GM18870 (cell line): Measurements from ENCODE around the gene SHANK1.
"Not testable (repeated sequence)": the region's sequence is repeated elsewhere in the genome, so short reads cannot be mapped to it uniquely, and the experiment has no call there.

Experiments
- ATAC-seq: cut with Tn5 transposase; IDR thresholded peaks from one replicate; pipeline ENCODE4 v1.9.1; 2021; ENCODE audit warnings: moderate library complexity; ENCODE audit not compliant: unreplicated experiment

SHANK1 gene

DNA sequence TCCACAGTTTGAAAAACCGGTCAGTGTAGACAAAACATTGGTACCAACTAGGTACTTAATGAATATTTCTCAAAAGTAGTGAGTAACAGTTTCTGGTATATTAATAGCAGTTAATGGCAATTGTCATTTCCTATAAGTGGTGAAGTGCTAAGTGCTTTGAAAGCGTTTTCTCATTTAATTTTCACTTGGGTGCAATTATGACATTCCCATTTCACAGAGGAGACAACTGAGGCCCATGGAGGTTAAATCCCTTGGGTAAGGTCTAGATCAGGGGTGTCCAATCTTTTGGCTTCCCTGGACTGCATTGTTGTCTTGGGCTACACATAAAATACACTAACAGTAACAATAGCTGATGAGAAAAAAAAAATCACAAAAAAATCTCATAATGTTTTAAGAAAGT is 79.2 kb downstream of the SHANK1 start:
- no peak for ATAC-seq

DNA sequence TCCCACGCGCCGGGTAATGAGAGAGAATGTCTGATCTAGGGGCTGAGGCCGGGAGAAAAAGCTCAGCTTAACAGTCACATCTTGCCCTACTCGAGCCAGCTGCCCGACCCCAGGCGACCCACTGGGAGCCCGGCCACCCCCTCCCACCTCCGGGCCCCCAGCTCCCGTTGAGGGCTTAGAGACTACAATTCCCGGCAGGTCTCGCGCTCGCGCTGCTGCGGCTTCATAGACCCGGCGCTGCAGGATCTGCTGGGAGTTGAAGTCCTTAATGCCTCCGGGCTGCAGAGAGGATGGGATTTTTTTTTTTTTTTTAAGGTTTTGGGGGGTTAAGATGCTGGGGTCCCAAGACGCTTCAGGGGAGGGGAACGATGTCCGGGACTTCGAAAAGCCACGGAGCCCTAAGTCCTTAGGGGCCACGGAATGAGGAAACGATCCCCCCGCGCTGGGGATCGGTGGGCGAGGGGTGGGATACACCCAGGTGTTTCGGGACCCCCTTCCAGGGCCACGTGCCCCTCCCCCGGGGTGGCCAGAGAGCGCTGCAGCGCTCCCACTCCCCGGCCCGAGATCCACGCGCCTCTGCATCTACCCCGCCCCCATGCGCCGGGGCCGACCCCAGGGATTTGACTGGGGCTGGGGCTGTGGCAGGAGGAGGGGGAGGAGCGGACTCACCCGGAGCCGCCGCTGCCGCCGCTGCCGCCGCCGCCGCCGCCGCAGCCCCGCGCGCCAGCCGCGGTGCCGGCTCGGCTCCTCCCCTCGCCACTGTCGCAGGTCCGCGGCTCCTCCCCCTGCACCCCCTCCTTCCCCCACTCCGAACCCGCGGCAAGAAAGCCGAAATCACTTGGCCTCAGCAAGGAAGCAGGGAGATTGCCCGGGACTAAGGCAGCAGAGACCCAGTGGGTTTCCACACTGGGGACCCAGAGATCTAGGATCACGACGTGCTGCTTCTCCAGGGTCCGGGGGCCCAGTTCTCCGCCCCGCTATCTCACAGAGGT is 80.2 kb downstream of the SHANK1 start, which contains the start of gene SYT3:
SYT3 (minus strand) TSS at position 761 of the 992 bp plus-strand sequence. CDS start 2,470 bp downstream, outside the sequence.
- ATAC-seq, result no peak

DNA sequence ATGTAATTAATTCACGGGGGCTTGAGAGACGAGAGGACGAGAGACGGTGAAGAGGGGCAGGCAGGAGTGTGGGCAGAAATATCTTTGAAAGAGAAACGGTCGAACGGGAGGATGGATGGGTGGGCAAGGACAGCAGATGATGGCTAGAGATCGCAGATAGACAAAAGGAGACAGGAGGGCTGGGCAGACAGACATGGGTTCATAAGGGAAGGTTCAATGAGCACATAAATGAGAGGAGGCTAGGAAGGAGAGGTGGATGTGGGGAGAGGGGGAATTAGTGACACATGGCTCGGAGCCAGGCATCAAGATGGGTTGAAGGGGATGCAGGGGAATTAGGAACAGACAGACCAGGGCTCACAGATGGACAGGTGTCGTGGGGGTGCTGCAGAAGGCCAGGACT is 81.0 kb downstream of the SHANK1 start:
- ATAC-seq, result no peak

DNA sequence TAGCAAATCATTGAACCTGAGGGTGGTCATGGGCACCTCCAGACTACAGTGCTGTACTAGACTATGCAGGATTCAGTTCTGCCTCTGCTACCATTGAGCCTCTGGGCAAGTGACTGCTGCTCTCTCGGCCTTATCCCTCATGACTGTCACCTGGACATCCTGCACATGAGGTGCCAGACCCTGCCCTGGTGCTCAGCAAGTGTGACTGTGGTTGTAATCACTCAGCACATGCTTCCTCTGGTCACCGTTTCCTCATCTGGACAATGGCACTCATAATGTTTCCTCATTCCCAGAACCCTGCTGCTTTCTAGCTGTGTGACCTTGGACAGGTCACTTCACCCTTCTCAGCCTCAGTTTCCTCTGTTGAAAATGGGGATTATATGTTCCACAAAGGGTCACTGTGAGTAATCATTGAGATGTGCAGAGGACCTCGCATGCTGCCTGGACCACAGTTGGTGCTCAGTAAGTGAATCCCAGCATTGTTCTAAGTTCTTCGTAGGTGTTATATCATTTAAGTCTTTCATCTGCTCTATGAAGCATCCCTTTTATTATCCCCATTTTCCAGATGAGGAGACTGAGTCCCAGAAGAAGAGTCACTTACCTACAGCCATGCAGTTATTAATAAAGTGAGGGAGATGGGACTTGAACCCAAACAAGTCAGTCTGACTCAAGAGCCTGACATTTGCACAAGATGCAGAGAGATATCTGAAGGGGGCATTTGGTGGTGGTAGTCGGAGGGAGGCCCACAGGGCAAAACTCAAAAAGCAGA is 83.1 kb downstream of the SHANK1 start:
- no peak for ATAC-seq

DNA sequence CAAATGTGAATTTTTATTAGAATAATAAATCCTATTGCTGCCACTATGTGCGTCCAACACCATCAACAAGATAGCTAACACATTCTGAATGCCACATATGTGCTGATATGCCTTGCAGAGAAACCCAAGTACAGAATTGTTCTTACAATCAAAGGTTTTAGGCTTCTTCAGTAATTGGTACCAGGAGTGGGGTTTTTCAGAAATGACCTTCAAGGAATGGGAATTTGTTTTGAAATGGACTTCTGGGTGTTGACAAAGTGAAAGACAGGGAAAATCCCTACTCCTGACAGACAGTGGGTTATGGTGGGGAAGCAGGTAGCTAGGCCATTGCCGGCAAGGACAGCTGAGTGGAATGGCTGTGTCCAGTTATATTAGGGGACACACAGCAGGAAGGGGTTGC is 85.6 kb downstream of the SHANK1 start:
- ATAC-seq, result no peak

DNA sequence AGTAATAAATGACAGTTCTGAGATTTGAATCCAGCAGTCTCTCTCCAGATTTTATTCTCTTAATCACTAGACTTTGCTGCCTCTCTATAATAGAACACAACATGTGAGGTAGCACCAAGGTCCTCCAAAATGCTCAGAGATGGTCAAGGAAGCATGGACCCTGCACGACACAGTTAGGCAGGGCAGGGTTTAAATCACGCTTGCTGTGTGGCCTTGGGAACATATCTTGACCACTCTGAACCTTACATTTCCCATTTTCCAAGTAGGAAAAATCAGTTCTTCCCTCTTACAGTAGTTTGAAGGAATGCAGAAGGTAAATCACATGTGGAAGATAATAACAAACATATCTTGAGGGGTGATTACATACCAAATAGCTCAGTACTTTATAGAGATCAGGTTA is 86.2 kb downstream of the SHANK1 start:
- no peak for ATAC-seq

DNA sequence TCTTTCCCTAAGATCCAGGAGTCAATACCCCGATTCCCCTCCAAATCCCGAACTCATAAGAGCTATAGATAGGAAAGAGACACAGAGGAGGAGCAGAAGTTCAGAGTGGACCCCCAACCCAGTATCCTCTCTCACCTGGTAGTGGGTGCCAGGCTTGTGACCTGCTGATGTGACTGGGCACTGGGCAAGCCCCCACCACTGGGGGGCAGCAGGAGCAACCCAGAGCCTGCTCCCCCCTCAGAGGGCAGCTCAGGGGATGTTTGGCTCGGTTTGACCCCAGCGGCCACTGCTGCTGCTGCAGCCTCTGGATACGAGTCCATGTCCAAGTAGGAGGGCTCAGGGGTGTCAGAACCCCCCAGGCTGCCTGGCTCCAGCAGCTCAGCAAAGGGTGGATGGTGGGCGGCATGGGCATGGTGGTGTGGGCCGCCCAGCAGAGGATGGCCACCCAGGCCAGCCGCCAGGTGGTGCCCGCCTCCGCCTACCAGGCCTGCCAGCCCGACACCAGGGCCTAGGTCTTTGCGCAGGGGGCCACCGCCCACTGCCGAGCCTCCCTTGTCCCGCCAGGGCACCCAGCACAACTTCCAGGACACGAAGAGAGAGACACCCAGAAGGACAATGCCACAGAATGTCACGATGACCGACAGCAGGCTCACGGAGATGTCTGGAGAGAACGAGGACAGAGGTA is 87.3 kb downstream of the SHANK1 start:
- no peak for ATAC-seq

DNA sequence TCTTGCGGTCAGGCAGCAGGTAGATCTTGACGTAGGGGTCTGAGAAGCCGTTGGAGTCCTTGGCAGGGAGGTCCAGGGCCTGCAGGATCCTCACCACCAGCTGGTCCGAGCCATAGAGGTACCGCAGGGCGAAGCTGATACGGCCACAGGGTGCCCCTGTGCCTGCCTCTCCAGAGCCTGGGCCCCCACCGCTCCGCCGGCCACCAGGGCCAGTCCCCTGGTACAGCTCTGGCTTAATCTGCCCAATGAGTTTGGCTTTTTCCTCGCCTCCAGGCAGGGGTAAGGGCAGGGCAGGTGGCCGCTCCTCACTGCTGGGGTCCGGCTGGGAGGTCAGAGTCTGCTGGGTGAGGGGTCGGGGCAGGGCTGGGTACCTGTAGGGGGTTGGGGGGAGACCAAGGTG is 89.8 kb downstream of the SHANK1 start:
- ATAC-seq, result no peak

DNA sequence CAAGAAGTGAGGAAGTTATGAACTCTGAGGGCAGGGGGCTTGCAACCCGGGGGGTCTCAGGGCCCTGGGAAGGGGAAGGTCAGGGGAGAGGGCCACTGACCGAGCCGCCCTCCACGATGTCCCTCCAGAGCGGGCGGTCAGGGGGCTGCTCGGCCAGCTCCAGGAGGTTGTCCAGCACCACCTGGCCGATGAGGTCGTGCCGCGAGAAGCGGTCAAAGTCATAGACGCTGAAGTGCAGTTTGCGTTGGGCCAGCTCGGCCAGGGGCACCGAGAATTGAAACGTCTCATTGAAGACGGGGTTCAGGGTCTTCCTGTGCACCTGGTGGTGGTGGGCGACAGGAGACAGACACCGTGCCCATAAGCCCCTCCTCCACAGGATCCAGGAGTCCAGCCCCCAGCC is 90.4 kb downstream of the SHANK1 start:
- ATAC-seq, result no peak

DNA sequence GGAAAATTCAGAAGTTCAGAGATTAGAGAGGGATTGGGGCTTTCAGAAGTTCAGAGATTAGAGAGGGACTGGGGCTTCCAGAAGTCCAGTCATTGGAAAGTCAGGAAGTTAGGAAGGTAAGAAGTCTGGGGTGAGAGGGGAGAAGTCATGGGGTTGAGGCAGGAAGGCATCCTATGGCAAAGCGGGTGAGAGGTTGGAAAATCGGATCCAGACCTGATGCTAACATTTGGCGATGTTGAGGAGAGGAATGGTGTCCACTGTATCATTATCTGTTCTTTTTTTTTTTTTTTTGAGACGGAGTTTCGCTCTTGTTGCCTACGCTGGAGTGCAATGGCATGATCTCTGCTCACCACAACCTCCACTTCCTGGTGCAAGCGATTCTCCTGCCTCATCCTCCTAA is 91.1 kb downstream of the SHANK1 start:
- ATAC-seq, result no peak

DNA sequence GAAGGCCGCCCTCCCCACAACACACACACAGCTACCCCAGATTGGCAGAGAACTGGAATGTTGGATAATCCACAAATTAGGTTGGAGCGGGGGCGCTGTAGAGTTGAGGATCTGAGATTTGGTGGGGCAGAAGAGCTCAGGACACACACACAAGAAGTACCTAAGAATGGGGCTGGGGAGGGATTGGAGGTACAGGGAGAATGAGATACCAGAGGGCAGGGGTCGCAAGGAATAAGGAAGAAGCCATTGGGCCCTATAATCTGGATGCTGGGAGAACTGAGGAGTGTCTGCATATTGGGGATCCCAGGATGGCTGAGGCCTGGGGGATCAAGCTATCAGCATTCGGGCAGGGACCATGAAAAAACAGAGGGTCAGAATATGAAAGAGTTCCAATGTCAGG is 91.5 kb downstream of the SHANK1 start:
- ATAC-seq, result no peak

DNA sequence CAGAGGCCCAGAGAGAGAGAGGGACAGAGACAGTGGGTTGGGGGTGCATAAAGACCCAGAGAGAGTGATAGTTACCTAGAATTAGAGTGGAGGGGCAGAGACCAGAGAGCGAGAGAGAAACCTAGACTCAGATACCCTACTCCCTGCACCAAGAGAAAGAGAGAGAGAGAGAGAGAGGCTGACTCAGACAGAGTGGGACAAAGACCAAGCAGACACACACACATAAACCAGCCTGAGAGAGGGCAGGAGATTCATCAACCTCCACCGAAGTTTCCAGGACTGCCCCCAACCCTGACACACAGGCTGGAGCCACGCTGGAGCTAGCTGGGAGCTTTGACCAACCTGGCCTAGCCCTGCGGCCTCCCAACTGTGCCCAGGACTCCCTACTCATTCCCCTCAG is 92.8 kb downstream of the SHANK1 start:
- ATAC-seq, result no peak

DNA sequence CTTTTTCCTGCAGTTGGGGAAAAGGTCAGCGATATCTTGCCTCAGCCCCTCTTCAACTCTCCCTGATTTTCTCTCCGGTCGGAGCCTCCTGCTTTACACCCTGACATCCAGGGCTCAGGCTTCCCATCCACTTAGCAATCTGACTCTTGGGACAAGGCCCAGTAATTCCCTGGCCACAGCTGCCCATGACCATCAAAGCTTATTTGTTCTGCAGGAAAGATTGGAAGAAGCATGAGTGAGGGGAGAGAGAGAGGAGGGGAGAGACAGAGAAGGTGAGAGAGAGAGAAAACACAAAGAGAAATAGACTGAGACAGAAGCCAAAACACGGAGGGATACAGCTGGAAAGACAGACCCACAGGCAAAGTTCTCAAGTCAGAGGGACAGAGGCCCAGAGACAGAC is 93.6 kb downstream of the SHANK1 start:
- no peak for ATAC-seq

DNA sequence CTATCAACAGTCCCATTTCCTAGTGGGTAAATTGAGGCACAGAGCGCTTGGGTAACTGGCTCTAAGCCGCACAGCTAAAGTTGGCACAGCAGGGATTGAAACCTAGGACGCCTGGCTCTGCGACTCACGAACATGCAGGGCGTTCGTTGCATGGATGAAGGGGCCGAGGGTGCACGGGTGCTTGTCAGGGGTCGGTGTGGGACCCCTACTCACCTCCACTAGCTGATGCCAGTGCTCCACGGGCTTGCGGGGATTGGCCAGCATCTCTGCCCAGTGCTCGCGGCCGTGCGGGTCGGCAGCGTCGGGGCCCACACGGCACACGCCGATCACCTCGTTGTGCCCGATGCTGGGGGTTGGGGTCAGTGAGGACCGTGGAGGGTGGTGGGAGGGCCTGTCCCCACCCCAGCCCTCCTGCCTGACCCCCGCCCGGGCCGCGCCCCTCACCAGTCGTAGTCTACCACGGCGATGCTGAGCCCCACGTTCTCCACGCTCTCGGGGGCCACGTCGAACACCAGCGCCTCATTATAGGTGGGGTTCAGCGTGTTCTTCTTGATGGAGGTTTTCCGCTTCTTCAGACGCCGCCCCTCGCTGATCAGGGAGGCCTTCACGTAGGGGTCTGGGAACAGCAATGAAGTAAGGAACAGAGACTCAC is 94.5 kb downstream of the SHANK1 start:
- no peak for ATAC-seq

DNA sequence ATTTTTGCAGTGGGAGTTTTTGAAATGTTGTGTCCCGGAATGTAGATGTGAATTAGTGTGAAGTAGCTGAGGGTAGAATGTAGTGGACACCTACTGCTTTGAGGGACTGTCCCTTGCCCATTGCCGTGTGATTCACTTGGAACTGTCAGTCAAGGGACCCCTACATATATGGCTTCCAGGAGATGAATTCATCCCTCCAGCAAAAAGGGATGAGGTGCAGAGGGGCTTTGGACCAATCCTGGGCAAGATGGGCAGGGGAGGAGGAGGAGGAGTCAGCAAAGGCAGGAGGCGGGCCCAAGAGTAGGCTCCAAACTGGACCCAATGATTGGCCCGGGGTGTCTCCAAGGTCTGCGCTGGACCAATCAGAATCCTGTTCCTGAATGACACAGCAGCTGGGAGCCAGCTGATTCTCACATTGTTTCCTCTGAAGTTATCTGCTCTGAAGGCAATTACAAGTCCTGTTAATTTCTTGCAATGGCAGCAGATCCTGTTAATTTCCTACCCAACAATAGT is 99.2 kb downstream of the SHANK1 start:
- ATAC-seq, result not testable (repeated sequence)

DNA sequence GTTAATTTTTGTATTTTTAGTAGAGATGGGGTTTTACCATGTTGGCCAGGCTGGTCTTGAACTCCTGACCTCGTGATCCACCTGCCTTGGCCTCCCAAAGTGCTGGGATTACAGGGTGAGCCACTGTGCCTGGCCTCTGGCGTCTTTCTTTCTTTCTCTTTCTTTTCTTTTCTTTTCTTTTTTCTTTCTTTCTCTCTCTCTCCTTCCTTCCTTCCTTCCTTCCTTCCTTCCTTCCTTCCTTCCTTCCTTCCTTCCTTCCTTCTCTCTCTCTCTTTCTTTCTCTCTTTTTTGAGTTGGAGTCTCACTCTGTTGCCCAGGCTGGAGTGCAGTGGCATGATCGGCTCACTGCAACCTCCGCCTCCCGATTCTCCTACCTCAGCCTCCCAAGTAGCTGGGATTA is 100.4 kb downstream of the SHANK1 start:
- not testable (repeated sequence) for ATAC-seq

DNA sequence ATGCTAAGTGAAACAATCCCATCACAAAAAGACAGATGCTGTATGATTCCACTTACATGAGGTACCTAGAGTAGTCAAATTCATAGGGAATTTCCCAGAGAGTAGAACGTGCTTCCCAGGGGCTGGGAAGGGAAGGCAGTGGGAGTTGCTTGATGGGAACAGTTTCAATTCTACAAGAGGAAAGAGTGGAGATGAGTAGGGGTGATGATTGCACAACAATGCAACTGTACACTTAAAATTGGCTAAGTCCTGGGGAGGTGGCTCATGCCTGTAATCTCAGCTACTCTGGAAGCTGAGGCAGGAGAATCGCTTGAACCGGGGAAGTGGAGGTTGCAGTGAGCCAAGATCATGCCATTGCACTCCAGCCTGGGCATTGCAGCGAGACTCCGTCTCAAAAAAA is 101.2 kb downstream of the SHANK1 start:
- not testable (repeated sequence) for ATAC-seq

DNA sequence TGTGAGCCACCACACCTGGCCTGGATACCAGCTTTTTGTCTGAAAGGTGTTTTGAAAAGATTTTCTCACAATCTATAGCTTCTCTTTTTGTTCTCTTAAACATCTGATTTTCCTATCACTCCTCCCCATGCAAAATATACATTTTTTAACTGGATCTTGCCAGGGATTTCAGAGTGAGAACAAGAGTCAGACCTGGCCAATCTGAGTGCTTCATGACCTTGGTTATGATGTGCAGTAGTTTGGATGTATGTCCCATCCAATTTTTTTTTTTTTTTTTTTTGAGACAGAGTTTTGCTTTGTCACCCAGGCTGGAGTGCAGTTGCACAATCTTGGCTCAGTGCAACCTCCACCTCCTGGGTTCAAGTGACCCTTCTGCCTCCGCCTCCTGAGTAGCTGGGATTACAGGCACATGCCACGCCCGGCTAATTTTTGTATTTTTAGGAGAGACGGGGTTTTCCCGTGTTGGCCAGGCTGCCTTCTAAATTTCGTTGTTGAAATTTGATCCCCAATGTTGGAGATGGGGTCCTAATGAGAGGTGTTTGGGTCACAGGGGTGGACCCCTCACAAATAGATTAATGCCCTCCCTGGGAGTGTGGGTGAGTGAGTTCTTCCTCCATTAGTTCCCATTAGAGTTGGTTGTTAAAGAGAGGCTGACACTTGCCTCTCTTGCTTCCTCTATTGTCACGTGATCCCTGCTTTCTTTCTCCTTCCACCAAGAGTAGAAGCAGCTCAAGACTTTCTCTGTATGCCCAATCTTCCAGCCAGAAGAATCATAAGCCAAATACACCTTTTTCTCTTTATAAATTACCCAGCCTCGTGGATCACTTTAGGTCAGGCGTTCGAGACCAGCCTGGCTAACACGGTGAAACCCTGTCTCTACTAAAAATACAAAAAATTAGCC is 106.8 kb downstream of the SHANK1 start:
- not testable (repeated sequence) for ATAC-seq
